Activated naive CD4-positive, alpha-beta T cell treated with anti-CD3 and anti-CD28 coated beads, Interleukin-2, amount 50 U/mL, for 72 hours (primary cell): ENCODE data around the gene TM4SF18. TPM values are rescaled to one million over a fixed set of nuclear protein-coding genes. Genes with fewer than 3 reads are reported as not detected.
"Not testable (repeated sequence)": the region's sequence is repeated elsewhere in the genome, so short reads cannot be mapped to it uniquely, and the experiment has no call there.

Source experiments
- ATAC-seq, 2 donors: fragments of 150-1000 bp; cut with Tn5 transposase; 2 replicates each; pipeline ENCODE4 v1.10.0; 2021; ENCODE audit warnings: mild to moderate bottlenecking in 2 of 2, moderate library complexity in 2 of 2
- DNase-seq, 2 donors: peaks; one replicate each; pipeline ENCODE4 v3.0.0; 2021 to 2022; ENCODE audit warnings: low spot score in 2 of 2
- H3K27ac Mint-ChIP-seq, 2 donors: one replicate each; pipeline ENCODE4 v1.8.0; 2022; ENCODE audit warnings: mild to moderate bottlenecking in 2 of 2, mixed read lengths in 2 of 2
- H3K36me3 Mint-ChIP-seq, 2 donors: one replicate each; pipeline ENCODE4 v1.8.0; 2022; ENCODE audit warnings: mixed read lengths in 2 of 2
- H3K9me3 Mint-ChIP-seq, 2 donors: one replicate each; pipeline ENCODE4 v1.8.0; 2022; ENCODE audit warnings: mixed read lengths in 2 of 2
- total RNA-seq, 2 donors: library from RNA; stranded (reverse); gene quantifications; one replicate each; pipeline ENCODE4 v1.2.3, GENCODE V29; 2022

Gene TM4SF18
- total RNA-seq, 2 donors from 2014 or later = not detected

DNA sequence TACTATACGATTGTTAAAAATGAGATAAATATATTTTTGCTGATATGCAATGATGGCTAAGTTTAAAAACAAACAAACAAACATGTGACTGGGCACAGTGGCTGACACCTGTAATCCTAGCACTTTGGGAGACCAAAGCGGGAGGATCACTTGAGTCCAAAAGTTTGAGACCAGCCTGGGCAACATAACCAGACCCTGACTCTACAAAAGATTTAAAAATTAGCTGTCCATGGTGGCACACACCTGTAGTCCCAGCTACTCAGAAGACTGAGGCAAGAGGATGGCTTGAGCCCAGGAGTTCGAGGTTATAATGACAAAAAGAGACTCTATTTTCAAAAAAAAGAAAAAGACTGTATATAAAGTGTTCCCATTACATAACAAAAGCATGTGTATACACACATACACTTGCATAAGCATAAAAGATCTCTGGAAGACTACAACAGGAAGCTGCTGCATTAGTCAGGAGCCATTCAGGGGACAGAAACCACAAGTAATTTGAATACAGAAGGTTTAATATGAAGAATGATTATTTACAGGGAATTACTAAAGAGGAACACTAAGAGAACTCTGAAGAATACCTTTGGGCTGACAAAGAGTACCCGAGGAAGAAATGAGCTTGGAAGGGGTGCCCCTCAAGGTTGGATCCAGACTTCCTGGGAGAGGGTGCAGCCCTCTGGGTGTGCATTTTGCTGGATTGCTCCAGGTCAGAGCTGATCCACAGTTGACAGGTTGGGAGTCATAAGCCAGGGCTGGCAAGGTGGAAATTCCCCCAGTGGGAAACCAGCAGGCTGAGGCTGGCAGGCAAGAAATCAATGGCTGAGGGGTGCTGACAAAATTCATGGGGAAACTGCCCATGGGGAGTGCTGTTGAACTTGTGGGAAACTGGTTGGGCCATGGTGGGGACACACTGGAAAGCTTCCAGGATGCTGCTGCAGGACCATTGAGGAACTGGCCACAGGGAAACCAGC is 9.3 kb upstream of the TM4SF18 start:
- ATAC-seq (no peak), DNase-seq (no peak)
- Mint-ChIP-seq H3K36me3 (no peaks in the 10 kb centered on the region), H3K27ac (no peak overlapping the region), H3K9me3 (no peaks in the 10 kb centered on the region)

DNA sequence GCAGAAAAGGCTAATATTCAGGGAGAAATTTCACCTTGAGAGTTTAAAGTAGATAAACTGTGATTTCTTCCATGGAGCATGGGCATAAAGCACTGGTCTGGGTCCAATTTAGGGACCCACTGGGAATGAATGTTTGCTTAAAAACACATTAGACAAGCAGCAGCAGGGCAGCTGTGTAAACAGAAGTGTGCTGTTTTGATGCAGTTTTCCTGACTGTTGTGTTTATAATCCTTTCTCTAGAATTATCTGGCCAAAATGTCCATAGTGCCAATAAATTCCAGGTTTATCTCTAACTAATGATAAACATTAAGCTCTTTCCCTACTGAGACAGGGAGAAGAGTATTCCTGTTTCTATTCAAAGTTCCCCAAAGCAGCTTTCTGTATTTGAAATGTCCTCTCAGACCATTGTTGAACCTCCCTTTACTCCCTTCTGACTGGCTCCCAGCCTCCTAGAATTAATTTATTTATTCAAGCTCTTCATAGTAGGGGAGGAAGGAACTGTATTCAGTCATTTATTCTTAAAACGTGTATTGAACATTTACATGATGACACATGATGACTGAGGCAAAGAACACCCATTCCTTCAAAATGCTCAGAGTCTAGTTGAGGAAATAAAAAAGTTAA is 7.0 kb upstream of the TM4SF18 start:
- H3K36me3 Mint-ChIP-seq = no peaks in the 10 kb centered on the region
- DNase-seq (no peak), ATAC-seq (no peak)
- H3K27ac Mint-ChIP-seq = no peak overlapping the region
- no peaks in the 10 kb centered on the region for H3K9me3 Mint-ChIP-seq

DNA sequence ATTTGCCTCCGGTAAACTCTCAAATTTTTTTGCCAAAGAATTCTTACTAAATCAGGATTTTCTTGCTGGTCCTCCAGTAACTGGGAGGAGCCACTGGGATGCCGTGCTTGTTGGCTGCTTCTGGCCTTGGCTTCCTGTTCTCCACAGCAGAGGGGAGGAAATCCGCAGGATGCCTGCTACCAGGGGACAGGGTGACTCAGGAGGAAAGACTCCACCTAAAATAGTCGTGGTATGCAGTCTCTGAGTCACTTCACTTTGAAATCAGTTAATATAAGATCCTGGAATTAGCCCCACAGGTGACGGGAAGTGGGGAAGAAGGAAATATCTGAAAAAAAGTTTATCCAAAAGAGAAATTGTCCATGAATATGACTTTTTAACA is 6.5 kb upstream of the TM4SF18 start:
- no peaks in the 10 kb centered on the region for H3K9me3 Mint-ChIP-seq
- H3K36me3 Mint-ChIP-seq = no peaks in the 10 kb centered on the region
- ATAC-seq (no peak), DNase-seq (no peak)
- no peak overlapping the region for H3K27ac Mint-ChIP-seq

DNA sequence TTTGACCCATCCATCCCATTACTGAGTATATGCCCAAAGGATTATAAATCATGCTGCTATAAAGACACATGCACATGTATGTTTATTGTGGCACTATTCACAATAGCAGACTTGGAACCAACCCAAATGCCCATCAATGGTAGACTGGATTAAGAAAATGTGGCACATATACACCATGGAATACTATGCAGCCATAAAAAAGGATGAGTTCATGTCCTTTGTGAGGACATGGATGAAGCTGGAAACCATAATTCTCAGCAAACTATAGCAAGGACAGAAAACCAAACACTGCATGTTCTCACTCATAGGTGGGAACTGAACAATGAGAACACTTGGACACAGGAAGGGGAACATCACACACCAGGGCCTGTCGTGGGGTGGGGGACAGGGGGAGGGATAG is 4.0 kb upstream of the TM4SF18 start:
- H3K36me3 Mint-ChIP-seq = not testable (repeated sequence)

DNA sequence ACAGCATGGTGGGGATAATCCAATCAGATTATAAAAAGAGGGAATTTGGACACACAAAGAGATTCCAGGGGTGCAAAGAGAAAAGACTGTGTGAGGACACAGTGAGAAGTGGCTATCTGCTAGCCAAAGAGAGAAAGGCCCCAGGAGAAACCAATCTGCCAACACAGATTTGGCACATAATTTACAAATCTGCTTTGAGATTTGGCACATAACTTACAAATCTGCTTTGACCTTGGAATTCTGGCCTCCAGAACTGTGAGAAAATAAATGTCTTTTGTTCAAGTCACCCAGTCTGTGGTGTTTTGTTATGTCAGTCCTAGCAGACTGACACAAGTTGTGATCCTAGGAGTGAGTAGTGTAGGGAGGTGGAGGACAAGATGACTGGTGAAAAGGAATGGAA is 3.5 kb upstream of the TM4SF18 start:
- Mint-ChIP-seq H3K27ac (no peak overlapping the region), H3K36me3 (no peaks in the 10 kb centered on the region)
- ATAC-seq = no peak

More for the DNA sequence above, 4.0 kb upstream of the TM4SF18 start:
- not testable (repeated sequence) for DNase-seq, ATAC-seq, H3K9me3 Mint-ChIP-seq, H3K27ac Mint-ChIP-seq

DNA sequence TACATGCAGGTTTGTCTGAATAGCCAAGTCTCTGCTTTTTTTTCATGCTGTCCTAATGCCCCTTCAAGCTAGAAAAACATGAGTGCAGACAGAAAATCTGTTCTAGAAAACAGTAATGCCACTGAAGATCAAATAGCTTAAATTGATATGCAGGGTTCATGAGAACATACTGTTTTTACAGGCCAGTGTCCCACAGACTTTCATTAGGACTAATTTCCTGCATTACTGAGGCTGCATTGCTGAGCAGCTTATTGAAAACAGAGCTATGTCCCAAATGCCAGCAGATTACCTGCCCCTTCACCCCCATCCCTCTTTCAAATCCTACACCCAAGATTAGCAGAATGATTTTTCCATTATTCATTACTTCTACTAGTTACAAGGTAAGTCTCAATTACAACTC is 665 bp downstream of the TM4SF18 start:
- DNase-seq (no peak), ATAC-seq (no peak)
- H3K9me3 Mint-ChIP-seq = no peaks in the 10 kb centered on the region
- H3K36me3 Mint-ChIP-seq = no peaks in the 10 kb centered on the region
- H3K27ac Mint-ChIP-seq = no peak overlapping the region

More for the DNA sequence above, 3.5 kb upstream of the TM4SF18 start:
- DNase-seq = no peak
- no peaks in the 10 kb centered on the region for H3K9me3 Mint-ChIP-seq

DNA sequence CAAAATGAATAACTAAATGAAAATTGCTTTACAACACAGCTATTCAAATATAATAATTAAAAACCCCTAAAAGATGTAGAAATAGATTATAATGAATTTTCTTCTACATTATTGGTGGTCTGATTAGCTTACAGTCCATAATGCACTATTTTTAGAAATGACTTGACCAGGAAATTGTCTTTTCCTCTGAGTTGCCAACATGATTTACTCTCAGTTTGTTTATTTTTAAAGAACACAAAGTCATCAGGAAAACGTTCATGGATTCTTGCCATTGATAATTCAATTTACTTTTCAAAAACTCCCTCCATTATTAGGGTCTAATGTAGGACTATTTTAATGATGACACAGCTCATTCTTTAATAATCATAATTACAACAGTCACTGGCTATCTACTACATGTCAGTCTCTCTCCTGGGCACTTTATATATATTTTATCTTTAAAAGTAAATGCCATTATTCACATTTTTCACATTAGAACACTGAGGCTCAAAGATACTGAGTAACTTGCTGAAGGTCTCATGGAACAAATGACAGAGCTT is 1.1 kb downstream of the TM4SF18 start:
- Mint-ChIP-seq H3K36me3 (no peaks in the 10 kb centered on the region), H3K27ac (no peak overlapping the region), H3K9me3 (no peaks in the 10 kb centered on the region)
- ATAC-seq (no peak), DNase-seq (no peak)

DNA sequence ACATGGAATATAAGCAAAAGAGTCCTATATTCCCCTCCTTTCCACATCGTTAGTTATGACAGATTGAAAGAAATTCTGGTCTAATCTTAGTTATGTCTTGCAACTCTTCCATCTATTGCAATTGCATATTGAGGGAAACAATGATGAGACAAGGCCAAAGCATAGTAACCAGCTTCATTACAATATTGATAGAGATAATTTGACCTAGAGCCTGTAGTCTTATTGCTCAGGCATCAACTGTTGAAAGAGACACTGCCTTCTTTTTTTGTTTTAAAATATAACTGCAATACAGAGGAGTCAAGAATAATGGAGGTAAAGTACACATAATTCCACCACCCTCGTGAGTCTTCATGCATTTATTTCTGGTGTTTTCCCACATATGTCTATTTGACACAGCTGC is 2.0 kb downstream of the TM4SF18 start:
- Mint-ChIP-seq H3K27ac (no peak overlapping the region), H3K9me3 (no peaks in the 10 kb centered on the region), H3K36me3 (no peaks in the 10 kb centered on the region)
- ATAC-seq (no peak), DNase-seq (no peak)

DNA sequence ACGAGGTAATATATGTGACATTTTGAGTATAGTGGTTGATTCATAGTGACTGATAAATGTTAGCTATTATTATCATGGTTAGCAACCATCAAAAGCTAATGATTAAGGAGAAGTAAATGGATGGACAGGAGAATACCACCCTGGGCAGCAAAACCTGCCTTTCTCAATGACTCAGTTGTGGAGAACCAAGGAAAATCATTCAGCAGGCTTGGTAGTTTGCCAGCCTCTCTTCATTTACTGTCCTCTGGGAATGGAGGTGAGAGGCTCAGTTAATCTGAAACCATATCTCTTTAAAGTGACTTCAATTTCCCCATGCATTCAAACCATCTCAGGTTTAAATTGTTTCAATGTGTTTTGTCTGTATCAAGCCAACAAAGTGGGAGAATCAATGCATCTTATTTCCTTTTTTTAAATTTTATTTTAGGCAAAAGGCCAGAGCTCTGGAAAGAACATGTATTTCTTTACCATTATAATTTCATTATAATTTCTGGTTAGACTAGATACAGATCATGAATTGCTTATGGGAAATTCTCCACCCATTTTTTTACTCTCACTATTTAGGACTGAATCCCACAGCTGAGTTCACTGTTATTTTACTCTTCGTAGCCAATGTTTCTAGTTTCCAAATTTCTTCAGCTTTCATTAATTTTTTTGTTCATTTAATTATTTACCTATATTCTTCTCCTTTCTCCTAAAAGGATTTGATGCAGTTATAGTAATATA is 2.7 kb downstream of the TM4SF18 start:
- no peaks in the 10 kb centered on the region for H3K9me3 Mint-ChIP-seq
- no peak for ATAC-seq
- DNase-seq = no peak
- H3K36me3 Mint-ChIP-seq = no peaks in the 10 kb centered on the region
- H3K27ac Mint-ChIP-seq = no peak overlapping the region

DNA sequence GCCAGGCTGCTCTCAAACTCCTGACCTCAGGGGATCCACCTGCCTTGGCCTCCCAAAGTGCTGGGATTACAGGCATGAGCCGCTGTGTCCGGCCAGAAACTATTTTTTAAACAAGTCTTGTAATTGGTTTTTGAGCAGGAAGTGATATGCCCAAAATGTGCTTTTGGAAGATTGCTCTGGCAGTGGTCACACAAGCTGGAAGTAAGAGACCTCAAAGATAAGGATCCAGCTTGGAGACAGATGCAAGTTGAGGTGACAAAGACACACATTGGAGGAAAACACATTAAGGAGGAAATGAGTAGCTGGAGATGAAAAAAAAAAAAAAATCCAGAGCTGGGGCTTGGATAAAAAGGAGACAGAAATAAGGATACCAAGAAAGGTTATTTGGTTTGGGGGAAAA is 6.3 kb downstream of the TM4SF18 start:
- ATAC-seq (no peak), DNase-seq (no peak)
- Mint-ChIP-seq H3K9me3 (no peaks in the 10 kb centered on the region), H3K36me3 (no peaks in the 10 kb centered on the region), H3K27ac (no peak overlapping the region)

DNA sequence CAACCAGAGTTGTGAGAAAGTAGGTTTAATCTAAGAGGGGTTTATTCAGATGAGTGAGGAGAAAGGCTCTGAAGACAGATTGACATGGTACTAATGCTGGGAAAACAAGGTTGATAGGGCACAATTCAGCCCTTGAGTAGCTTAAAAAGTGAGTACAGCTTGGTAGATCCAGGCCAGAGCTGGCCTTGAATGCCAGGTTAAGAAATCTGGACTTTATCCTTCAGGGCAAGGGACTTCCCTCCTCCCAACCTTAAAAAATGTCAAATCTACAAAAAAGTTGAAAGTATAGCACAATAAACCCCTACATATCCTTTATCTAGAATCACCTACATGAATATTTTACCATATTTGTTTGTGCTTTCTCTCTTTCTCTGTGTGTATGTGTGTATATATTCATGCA is 7.9 kb downstream of the TM4SF18 start:
- ATAC-seq (no peak), DNase-seq (no peak)
- no peaks in the 10 kb centered on the region for H3K9me3 Mint-ChIP-seq
- H3K36me3 Mint-ChIP-seq = no peaks in the 10 kb centered on the region
- no peak overlapping the region for H3K27ac Mint-ChIP-seq

DNA sequence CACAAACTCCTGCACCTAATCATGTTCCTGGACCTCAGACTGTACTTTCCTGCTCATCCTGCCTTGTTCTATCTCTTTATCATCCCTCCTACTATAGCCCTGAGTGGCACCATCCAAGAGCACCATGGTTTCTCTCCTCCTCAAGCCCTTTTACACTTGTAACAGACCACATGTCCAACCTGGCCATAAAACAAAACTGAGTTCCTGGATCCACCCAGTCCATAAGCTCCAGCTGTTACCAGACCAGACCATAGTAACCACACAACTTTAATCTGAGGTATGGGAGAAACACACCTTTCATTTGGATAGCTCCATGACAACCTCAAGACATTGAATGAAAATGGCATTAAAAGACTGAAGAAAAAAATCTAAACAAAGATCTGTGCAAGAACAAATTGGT is 9.1 kb downstream of the TM4SF18 start:
- H3K9me3 Mint-ChIP-seq = no peaks in the 10 kb centered on the region
- no peak for ATAC-seq

DNA sequence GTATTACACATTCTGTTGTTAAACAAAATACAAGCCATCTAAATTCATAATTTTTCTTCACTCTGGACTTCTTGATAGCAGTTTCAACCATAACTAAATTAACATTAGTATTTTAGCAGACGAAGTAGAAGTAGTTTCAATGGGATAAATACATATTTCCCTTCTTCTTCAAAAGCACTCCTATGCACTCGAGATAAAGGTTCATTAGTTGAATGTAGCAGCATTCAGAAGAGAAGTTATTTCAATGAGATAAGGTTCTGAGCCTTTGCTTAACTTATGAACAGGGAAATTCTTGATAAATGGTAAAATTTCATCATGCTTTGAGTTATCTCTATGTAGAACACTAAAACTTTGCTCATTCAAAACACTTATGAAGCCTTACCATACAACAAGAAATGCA is 11.8 kb downstream of the TM4SF18 start:
- no peak for ATAC-seq
- no peak for DNase-seq

More for the DNA sequence above, 9.1 kb downstream of the TM4SF18 start:
- Mint-ChIP-seq H3K27ac (no peak overlapping the region), H3K36me3 (no peaks in the 10 kb centered on the region)
- no peak for DNase-seq

DNA sequence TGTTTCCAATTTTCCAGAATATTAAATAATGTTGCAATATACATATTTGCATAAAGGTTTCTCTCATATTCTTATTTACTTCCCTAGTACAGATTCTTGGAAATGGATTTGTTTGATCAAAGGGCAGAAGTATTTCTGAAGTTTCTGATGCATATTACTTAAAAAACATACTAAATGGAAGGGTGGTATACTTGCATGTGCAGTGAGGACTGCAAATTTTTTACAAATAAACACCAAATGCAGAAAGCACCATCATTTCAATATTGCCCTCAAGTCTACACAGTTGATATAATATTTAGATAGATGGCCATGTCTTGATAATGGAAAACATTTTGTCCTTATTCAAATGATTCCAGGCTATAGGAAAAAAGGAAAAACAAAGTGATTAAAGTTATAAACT is 12.3 kb downstream of the TM4SF18 start:
- ATAC-seq = no peak

More for the DNA sequence above, 11.8 kb downstream of the TM4SF18 start:
- H3K36me3 Mint-ChIP-seq = no peaks in the 10 kb centered on the region
- H3K9me3 Mint-ChIP-seq = no peaks in the 10 kb centered on the region
- H3K27ac Mint-ChIP-seq = no peak overlapping the region

DNA sequence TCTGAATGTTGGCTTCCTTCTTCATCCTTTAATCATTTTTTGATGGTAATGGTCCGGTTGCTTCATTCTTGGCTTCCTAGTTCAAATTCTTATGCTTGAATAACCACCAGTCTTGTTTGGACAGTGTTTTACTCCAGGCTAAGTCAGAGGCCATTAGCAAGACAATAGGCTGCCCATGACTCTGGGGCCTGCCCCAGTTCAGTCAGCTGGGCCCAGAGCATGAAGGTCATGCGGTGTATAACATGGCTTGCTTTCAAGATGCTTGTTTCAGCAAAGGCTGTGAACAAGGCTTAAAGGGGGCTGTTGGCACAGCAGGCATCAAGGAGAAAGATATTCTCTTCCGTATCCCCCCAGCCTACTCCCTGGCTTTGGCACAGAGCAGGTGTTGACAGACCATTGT is 13.7 kb downstream of the TM4SF18 start:
- no peak overlapping the region for H3K27ac Mint-ChIP-seq
- DNase-seq (no peak), ATAC-seq (no peak)
- H3K9me3 Mint-ChIP-seq = no peaks in the 10 kb centered on the region
- H3K36me3 Mint-ChIP-seq = no peaks in the 10 kb centered on the region

More for the DNA sequence above, 12.3 kb downstream of the TM4SF18 start:
- no peak for DNase-seq
- Mint-ChIP-seq H3K27ac (no peak overlapping the region), H3K36me3 (no peaks in the 10 kb centered on the region), H3K9me3 (no peaks in the 10 kb centered on the region)

DNA sequence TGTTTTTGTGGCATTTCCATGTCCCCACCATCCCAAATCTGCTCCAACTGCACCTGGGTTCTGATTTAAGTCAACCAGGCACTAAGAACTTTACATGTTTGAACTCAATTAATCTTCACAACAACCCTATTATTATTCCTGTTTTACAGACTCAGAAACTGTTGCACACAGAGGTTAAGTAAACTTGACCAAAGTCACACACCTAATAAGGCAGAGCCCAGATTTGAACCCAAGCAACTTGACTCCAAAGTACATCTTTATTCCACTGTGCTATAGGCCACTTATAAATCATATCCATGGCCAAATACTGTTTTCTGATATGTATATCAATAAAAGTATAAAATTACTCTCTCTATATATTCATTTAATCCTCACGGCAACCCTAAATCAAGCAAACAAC is 16.4 kb downstream of the TM4SF18 start:
- Mint-ChIP-seq H3K27ac (no peak overlapping the region), H3K36me3 (peaks cover 0 to 3% of the 10 kb centered on the region in 2 donors), H3K9me3 (no peaks in the 10 kb centered on the region)
- no peak for ATAC-seq
- no peak for DNase-seq

DNA sequence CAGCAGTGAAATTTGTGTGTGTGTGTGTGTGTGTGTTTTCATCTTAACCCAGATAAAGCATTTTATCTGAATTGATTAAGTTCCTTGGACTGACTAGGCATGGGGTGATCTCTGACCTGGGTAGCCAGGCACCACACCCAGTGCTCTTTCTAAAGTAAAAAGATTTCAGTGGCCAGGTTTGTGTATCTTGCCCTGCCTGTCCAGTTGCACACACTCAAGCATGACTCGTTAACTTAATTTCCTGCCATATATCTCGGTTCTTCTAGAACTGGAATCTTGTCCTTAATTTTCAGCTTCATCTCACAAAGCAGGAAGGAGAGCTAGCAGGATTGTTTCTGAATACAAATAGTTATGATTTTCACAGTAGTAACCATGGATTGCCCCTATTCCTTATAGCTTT is 17.0 kb downstream of the TM4SF18 start:
- Mint-ChIP-seq H3K27ac (no peak overlapping the region), H3K9me3 (no peaks in the 10 kb centered on the region), H3K36me3 (peaks cover 0 to 4% of the 10 kb centered on the region in 2 donors)
- DNase-seq (no peak), ATAC-seq (no peak)
